ENCODE measurements around the gene ANGPTL7.

ANGPTL7 gene

DNA sequence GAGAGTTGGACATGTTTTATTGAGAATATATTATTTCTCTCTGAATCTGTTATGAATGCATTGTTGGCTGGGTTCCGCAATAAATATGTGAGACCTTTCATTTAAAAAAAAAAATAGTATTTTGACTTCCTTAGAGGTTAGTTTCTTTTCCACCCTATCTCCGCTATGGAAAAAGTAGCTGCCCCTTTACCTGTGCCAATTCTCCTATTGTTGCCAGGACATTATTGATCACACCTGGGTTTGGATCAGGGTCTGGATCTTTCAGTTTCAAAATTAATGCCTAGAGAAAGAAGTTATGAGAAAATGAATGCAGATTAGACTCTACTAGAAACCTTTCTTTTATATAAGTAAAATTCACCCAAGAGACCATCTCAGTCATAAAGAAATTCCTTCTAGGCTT is 44.1 kb downstream of the ANGPTL7 start:
- Mint-ChIP-seq H3K27me3 (ENCODE audit: low read depth) (no peaks in the 10 kb centered on the region), H3K4me1 (no peaks in the 10 kb centered on the region), H3K4me3 (no peak overlapping the region), H3K27ac (no peak overlapping the region), H3K36me3 (ENCODE audit: low read depth) (peaks cover 76% of the 10 kb centered on the region), H3K9me3 (no peaks in the 10 kb centered on the region)
- TF ChIP-seq CTCF (IDR thresholded peaks at IDR 0.05; ENCODE audit: unreplicated experiment in 3 of 3): no peak

DNA sequence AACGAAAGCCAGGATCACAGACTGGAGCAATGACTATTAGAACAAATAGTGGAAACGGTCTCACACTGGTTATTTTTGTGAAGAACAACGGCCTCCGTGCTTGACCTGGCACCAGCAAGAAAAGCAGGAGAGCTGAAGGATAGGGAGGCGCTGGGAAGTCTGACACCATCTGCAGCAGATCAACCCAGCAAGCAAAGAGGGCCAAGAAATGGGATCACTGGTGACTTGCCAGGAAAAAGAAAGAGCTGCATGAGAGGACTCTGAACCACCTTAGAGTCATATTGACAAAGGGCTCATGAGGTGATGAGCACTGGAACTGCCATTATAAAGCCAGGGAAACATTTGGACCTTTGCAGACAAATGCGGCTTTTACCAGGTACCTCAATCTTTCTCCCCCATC is 48.2 kb downstream of the ANGPTL7 start:
- H3K27ac Mint-ChIP-seq: no peak overlapping the region
- TF ChIP-seq CTCF (IDR thresholded peaks at IDR 0.05; ENCODE audit: unreplicated experiment in 3 of 3): no peak
- H3K27me3 Mint-ChIP-seq (ENCODE audit: low read depth): no peaks in the 10 kb centered on the region
- no peaks in the 10 kb centered on the region for H3K4me1 Mint-ChIP-seq
- H3K9me3 Mint-ChIP-seq: no peaks in the 10 kb centered on the region
- peaks cover 60% of the 10 kb centered on the region for H3K36me3 Mint-ChIP-seq (ENCODE audit: low read depth)
- H3K4me3 Mint-ChIP-seq: no peak overlapping the region

GRCh38 chr1:11238311-11238710 is 49.2 kb downstream of the ANGPTL7 start:
- Mint-ChIP-seq H3K9me3 (no peaks in the 10 kb centered on the region), H3K27ac (no peak overlapping the region), H3K36me3 (ENCODE audit: low read depth) (peaks cover 59% of the 10 kb centered on the region), H3K4me1 (no peaks in the 10 kb centered on the region), H3K27me3 (ENCODE audit: low read depth) (no peaks in the 10 kb centered on the region), H3K4me3 (no peak overlapping the region)
- no peak for TF ChIP-seq CTCF (IDR thresholded peaks at IDR 0.05; ENCODE audit: unreplicated experiment in 3 of 3)

DNA sequence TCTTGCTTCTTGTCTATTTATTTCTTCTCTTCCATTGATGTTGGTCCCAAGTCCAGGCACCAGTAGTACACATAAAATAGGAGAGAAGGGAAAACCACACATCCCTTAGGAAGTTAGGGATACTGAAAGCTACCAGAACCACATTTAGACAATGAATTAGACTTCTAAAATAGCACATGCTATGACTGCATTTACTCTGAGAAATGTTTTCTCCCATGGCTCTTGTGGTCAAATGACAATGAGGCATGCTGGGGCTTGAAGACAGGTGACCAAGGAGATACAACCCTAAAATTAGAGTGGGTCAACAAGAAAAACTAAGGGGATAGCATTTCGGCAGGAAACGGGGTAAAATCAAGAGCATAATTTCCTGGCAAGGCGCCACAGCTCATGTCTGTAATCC is 56.1 kb downstream of the ANGPTL7 start:
- Mint-ChIP-seq H3K4me1 (no peaks in the 10 kb centered on the region), H3K27ac (no peak overlapping the region), H3K27me3 (ENCODE audit: low read depth) (no peaks in the 10 kb centered on the region), H3K36me3 (ENCODE audit: low read depth) (peaks cover 55% of the 10 kb centered on the region), H3K4me3 (no peak overlapping the region), H3K9me3 (no peaks in the 10 kb centered on the region)
- TF ChIP-seq CTCF (IDR thresholded peaks at IDR 0.05; ENCODE audit: unreplicated experiment in 3 of 3): no peak
